HG02970 (cell line): ENCODE data around the gene OR9A2.

ENCODE experiments used
- ATAC-seq: cut with Tn5 transposase; IDR thresholded peaks from one replicate; pipeline ENCODE4 v1.9.1; 2021; ENCODE audit warnings: mild to moderate bottlenecking, moderate library complexity, moderate number of reproducible peaks; ENCODE audit not compliant: unreplicated experiment, low FRiP score

Gene OR9A2, protein sequence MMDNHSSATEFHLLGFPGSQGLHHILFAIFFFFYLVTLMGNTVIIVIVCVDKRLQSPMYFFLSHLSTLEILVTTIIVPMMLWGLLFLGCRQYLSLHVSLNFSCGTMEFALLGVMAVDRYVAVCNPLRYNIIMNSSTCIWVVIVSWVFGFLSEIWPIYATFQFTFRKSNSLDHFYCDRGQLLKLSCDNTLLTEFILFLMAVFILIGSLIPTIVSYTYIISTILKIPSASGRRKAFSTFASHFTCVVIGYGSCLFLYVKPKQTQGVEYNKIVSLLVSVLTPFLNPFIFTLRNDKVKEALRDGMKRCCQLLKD

DNA sequence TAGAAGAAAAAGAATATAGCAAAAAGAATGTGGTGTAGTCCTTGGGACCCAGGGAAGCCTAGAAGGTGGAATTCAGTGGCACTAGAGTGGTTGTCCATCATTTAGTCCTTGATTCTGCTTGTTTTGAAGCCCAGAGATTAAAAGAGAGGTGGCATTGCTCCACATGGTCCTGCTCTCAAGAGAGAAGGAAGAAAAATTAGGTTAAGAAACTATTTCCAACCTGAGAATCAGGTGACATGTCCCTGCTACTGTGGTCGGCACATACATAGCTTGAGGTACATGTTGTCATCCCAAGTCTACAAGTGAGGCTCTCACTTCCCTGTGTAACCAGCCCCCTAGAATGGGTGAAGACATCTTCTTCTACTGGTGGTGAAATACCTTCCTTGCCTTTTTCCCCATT, at the start of gene OR9A2:
OR9A2 (minus strand) TSS at position 101 of the 400 bp plus-strand sequence; CDS start at position 101, 0 bp downstream.
- ATAC-seq, result no peak

DNA sequence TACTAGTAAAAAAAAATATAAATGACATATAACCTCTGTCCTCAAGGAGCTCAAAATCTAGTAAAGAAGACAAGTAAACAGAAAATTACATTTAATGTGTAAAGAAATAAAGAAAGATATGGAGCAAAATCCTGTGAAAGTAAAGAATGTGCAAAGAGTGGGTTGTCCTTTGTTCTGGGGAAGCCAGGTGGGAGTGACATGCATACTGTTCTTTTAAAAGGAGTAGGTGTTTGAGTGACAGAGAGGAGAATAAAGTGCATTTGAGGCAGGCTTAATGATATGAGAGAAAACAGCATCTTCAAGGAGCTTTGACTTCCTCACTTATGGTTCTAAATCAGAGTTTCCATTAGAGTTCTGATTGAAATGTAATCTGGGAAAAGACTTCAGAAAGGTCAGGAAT, 47.2 kb upstream of the OR9A2 start:
- ATAC-seq, result no peak

DNA sequence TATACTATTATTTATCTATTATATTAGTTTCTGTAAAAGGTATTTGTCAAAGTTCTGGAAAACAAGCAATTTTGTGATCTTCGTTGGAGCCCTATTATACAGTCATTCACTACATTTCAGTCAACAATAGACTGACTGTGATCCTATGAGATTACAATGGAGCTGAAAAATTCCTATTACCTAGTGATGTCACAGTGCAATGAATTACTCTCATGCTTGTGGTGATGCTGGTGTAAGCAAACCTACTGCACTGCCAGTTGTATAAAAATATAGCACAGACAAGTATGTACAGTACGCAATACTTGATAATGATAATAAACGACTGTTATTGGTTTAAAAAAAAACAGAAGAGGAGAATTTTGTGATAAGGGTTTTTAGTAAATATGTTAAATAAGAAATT, 46.6 kb upstream of the OR9A2 start:
- ATAC-seq, result no peak

DNA sequence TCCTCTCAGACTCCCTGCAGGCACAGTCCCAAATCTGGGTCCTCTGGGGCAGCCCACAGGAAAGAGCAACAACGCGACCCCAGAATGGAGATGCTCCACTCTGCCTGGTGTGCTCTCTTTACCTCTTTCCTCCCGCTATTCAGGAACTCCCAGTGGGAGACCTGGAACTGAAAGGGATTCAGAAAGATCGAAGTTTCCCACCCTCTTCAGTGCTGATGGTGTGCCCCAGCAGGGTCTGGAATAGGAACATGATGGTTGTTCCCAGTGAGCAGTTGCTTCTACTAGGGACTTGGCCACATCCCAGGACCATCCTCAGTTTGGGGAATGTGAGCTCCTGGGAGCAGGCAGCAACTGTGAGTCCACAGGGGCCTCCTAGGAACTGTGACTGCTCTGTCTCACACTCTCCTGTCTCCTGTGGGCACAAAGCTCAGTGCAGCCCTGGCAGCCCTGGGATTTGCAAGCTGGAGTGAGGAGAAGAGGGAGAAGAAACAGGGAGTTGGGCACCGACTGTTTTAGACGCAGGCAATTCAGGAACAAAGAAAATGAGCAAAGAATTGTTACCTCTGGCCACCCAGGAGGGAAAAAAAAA, 43.1 kb upstream of the OR9A2 start:
- no peak for ATAC-seq

DNA sequence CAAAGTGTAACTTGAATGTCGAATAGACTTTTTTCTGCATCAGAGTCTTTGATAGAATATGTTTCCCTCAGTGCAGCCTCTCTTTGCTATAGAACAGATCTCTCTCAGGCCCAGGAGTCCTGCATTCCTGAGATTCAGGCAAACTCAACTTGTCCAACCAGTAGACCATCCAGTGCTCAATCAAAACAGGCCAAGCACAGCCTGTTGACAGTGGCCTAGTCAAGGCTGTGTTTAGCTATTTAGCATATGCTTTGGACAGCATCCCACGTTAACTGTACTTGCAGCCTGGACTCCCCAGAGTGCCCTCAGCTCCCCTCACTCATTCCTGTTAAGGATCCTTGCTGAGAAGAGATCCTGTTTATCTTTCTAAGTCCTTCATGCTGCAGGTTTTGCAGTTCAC, 41.5 kb upstream of the OR9A2 start:
- no peak for ATAC-seq

DNA sequence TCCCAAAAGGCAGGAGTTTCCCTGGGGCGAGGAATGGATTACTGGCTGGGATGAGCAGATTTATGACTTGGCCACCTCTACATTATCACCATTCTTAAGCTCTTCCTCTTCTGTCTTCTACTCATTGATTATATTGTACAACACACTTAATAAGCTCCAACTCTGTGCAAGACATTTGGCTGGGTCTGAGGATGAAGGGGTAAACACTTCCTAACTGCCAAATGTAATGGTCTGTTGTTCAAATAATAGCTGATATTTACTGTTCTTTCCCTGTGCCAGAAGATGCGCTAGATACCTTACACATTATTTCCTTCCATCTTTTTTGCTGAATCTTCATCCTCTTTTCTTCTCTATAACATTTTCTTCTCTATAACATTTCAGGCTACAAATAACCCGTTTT, 36.8 kb upstream of the OR9A2 start:
- no peak for ATAC-seq

DNA sequence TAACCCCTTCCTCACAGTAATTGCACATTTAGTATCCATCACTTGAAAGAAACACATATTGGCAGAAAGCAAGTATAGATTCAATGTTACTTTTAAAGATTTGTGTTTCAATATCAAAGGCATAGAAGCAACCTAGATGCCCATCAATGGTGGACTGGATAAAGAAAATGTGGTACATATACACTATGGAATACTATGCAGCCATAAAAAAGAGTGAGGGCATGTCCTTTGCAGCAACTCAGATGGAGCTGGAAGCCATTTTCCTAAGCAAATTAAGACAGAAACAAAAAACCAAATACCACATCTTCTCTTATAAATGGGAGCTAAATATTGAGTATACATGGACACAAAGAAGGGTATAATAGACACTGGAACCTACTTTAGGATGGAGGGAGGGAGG, 28.8 kb upstream of the OR9A2 start:
- ATAC-seq, result no peak

DNA sequence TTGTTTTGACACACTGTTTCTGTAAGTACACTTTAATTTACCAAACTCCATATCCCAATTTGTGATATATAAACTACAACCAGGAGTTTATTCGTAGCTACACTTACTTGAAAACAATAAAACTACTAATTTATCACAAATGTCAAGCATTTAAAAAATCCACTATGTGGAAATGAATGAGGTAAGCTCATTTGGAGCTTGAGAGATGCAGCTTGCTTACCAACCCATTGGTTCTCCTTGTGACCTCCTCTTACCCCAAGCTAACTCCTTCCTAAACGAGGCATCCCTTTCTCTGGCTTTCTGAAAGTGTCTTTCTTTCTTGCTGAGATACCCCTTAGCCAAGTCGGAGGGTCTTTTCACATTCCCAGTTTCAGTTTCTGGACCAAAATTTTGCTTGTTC, 27.7 kb upstream of the OR9A2 start:
- no peak for ATAC-seq

DNA sequence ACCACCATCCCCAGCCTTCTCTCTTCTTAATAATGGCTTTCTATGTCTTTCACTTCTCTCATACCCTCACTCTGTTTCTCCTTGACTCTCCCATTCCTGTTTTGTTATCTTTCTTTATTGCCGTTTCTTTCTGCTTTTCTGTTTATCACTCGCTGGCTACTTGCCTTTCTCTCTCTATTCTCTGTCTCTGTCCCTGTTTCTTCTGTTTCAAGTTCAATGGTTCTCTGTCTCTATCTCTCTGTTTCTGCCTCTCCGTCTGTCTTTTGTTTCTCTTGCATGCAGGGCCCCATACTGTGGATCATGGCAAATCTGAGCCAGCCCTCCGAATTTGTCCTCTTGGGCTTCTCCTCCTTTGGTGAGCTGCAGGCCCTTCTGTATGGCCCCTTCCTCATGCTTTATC, 25.1 kb upstream of the OR9A2 start, which contains the start of gene OR6V1:
OR6V1 (plus strand) TSS at position 301 of the 400 bp plus-strand sequence; CDS start at position 301, 0 bp downstream.
- no peak for ATAC-seq

DNA sequence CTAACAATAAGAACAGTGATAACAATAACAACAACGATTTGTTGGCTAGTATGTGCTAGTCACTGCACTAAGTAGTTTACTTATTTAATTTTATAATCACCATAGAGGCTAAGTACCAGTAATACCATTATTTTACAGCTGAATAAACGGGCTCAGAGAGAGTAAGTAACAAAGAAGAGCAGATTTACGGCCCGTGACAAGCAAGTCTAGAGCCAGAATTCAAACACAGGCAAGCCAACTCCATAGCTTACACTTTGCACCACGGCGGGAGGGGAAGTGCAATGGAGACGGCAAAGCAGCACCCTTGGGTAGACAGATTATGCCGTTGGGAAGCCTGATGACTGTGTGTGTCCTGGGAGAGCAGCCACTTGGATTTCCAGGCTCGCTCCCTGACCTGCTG, 24.0 kb upstream of the OR9A2 start:
- no peak for ATAC-seq

DNA sequence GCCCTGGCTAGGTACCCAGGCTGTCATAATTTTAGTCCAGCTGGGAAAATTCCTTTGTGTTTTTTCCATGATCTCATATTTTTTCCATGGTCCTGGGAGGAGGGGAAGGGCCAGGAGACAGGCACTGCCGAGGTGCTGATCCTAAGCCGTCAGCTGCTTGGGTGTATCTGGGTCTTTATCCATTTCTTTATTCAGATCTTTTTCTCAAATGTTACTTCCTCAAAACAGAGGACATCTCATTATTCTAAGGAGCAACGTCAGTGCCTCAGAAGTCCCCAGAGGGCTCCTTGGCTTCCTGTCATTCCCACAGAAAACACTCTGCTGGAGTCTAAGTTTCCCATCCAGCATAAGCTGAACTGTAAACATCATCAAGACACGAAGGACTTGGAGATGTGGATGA, 22.4 kb upstream of the OR9A2 start:
- no peak for ATAC-seq

DNA sequence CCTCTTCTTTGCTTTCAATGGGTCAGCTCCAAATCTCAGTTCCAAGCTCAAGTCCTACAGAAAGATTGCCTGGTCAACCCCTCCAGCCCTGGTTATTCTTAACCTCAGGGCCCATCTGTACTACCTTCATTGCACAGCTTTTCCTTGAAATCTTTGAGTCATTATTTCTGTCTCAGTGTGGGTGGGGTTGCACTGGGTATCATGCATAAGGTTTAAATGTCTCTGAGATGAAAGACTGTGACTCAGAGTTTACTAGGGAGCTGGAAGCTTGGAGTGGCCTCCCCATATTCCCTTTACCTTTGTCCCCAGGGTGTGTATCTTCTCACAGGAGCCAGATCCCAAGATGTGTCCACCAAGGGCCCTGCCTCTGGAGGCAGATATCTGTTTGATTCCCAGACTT, 21.9 kb upstream of the OR9A2 start:
- ATAC-seq, result no peak

DNA sequence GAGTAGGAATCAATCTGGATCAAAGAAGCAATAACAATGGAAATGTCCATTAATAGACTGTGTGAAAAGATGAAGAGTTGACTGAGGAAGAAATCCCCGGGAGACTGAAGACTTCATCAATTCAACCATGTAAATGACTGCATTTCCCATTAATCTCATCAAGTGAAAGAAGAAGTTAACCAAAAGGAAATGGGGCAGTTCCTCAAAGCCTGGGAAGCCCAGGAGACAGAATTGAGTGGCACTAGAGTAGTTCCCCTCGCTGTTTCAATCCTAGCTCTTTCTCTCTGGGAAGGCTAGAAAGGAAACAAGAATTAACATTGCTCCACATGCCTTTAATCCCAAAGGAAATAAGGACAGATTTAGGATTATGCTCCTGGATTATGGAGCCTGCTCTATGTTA, 20.4 kb upstream of the OR9A2 start:
- ATAC-seq, result no peak

DNA sequence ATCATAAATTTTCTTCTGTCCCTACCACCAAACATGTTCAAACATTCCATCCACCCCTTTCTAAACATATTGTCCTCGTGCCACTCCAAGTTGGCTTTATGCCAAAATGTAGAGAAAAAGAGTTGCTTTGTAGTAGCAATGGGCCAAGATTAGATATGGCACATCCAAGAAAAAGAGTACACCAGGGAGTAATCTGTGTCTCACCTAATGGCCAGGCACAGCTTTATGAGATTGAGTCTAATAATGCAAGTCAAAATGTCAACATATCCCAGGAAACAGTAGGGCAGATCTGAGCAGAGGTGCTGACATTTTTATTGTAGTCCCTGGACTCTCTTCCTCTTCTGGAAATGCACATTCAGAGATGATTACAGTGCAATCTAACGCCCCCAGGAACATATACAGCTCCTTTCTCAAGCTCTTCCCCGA, 19.5 kb upstream of the OR9A2 start:
- no peak for ATAC-seq

DNA sequence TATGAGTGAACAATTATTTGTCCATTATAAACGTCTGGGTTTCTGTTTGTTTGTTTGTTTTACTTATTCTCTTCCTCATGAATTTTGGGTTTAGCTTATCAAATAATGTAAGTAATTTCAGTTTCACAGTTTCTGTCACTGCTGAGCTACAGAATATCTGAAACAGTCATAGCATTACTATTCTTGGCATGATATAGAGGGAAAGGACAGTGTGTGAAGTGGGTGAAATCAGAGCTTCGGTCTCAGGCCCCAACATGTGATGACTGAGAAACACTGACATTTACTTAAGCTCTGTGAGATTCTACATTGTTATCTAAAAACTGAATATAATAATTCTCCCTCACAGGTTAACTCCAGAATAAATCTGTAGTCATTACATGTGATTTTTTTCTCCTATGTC, 16.5 kb upstream of the OR9A2 start:
- no peak for ATAC-seq

DNA sequence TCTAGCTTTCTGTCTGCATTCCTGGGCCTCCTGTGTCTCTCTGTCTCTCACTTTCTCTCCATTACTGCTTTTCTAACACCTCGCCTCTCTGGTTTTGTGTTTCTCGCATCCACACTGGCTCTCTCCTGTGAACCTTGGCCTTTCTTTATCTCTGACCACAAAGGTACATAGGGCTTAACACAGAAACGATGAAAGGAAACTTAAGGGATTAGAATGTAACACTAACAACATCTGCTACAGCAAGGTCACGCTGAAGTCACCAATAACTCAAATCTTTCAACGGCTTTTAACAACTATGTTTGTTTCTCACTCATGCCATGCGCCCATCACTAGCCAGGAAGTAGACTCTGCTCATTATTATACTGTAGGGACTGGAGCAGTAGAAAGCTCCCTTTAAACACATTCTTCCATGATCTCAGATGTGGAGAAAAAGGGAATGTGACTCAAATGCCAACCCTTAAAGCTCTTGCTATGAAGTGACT, 15.9 kb upstream of the OR9A2 start:
- no peak for ATAC-seq

DNA sequence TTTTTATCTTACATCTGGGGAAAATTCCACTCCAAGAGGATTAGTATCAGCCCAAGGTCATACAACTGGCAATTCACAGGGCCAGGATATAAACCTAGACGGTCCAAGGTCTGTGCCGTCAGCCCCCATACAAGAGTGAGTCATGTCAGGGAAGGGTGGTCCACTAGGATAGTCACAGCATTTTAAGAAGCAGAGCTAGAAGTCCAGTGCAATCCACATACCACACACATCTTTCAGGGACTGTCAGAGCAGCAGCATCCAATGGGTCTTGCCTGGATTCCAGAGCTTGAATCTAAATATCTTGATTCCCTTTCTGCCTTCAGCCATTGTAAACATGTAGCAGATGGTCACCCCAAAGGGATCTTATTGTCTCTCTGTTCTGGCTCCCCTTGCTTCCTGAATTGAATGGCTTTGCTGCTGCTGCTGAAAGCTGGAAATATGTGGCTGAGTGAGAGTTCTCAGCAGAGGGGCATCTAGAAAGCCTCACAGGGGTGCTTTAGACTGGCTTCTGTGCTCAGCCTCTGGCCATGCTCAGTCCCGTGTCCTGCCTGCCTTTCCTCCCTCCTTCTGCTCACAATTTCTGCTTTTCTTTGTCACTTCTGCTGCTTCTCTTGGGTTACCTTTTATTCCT, 15.3 kb upstream of the OR9A2 start:
- ATAC-seq, result no peak

DNA sequence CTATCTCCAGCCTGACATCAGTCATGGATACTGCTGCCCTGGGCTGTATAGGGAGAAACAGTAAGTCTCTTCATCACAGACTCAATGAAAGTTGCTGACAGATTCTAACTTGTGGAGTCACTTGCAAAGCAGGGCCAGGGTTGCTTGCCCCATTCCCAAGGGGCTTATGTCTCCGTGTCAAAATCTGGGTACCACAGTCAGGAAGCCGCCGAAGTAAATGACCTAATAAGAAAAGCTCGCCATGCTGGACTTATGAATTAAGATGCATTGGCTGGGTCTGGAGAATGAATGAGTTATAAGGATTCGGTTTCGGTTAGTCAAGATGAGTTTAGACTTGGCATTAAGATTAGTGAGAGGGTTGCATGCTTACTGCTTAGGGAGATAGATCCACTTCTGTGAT, 14.4 kb upstream of the OR9A2 start:
- ATAC-seq, result no peak

DNA sequence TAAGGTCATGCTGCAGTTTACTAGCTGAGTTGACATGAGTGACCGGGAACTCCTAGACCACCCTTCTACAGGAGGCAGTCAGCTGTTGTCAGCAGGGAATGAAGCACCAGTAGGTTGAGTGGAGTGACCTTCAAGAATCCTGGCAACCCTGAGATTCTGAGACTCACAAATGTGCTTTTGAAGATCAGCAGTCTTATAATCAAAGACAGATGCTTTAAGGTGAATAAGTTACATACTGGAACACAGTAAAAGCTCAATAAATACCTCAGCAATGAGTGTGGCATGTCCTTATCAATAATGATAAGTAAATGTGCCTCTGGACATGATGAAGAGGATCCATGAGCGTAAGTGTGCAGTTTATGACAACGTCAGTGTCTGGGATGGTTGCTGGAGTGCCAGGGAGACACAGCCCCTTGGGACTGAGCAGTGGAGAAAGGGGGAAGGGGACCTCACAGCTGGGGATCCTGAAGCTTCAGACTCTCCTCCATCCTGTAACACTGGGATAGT, 13.3 kb upstream of the OR9A2 start:
- ATAC-seq, result no peak

DNA sequence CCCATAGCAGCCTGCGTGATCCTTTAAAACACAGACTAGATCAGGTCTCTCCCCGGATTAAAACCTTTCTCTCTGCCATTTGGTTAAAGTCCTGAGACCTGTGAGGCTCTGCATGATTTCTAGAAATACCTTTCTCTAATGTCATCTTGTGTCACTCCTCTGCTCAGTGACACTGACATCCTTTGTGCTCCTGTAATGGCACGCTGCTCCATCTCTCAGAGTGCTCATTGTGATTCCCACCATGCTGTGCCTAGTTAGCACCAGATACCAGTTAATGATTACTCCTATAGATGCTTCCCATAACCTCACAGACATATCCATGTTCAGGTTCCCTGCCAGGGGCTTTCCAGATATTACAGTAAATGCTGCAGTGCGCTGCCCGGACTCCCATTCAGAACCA, 11.7 kb upstream of the OR9A2 start:
- ATAC-seq, result no peak

DNA sequence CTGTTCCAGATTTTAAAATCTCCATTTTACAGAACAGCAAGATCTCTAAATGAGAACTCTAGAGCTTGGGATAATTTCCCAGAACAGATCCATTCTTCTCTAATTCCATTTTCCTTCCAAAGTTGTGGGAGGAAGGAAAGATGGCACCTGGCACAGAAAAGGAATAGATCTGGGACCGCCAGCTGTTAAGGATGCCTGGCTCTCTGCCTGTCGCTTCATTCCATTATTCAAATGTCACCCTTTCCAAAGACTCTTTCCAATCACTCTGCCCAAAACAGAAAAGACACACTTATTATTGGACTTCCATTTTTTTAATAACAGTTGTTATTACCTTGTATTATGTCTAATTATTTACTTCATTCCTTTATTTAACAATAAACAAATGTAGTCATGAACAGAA, 751 bp upstream of the OR9A2 start:
- ATAC-seq, result no peak

DNA sequence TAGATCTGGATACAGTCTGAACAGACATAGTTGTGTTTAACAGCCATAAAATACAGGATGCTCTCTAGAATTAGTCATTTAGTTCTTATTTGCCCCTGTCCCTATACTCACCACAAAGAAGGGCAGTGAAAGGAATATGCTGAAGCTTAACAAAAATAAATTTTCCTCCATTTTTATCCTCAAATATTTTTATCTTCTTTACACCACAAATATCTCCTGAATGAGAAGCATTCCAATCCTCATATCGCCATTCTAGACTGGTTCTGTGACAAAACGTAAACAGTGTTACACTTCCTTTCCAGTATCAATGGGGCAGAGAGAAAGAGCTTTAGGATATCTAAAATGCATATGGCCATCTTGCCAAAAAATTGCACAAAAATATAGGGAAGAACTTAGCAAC, 1.6 kb downstream of the OR9A2 start:
- no peak for ATAC-seq
